Measurements from ENCODE around the gene ABAT. TPM values are rescaled to one million over a fixed set of nuclear protein-coding genes. Genes with fewer than 3 reads are reported as not detected.
"Not testable (repeated sequence)": the region's sequence is repeated elsewhere in the genome, so short reads cannot be mapped to it uniquely, and the experiment has no call there.

Gene ABAT
- total RNA-seq, 1 experiment from 2014 or later = 0.59 TPM

DNA sequence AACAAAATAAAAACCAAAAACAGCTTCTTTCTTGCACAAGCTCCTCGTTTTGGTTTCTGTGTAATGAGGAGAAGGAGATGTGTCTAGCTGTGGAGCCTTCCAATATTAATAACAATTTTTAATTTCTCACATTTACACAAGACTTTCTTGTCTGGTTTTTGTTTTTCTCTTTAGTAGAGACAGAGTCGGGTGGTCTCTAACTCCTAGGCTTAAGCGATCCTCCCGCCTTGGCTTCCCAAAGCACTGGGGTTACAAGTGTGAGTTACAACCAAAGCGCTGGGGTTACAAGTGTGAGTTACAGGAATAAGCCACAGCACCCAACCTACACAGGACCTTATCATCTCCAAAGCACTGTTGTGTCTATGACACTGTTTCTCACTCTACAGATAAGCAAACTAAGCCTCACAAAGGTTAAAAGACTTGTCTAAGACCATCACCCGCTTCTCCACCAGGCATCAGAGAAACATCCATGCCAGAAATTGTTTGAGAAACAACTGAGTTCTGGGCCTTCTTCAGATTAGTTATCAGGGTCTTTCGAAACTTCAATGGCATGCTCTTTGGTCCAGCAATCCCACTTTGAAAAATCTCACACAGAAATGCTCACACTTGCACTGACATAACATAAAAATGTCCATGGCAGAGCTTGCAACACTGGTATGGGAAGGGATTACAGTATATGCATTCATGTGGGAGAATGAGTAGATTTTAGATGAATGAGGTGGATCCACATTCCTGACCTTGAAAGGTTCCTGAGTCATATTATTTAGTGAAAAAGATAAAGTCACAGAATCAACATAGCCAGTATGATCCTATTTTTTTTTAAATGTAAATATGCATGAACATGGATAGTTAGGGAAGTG, 3.9 kb downstream of the ABAT start:
- DNase-seq (ENCODE audit: extremely low read depth, low read depth) = no peak

DNA sequence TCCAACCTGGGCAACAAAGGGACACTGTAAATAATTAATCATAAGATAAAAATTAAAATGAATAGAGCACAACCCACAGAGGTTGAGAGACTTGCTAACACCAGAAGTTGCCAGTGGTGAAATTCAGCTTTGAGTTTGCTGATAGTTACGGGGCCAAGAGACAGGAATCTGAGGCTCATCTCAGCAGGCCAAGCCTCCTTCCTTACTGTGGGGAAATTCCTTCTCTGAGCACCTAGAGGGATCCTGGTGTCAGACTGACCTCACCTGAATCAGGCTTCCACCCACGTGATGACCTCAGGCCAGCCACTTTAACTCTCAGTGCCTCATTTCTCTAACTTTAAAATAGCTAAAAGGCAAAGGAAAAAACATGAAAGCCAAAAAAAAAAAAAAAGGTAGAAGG, 4.7 kb downstream of the ABAT start:
- DNase-seq (ENCODE audit: extremely low read depth, low read depth) = no peak

DNA sequence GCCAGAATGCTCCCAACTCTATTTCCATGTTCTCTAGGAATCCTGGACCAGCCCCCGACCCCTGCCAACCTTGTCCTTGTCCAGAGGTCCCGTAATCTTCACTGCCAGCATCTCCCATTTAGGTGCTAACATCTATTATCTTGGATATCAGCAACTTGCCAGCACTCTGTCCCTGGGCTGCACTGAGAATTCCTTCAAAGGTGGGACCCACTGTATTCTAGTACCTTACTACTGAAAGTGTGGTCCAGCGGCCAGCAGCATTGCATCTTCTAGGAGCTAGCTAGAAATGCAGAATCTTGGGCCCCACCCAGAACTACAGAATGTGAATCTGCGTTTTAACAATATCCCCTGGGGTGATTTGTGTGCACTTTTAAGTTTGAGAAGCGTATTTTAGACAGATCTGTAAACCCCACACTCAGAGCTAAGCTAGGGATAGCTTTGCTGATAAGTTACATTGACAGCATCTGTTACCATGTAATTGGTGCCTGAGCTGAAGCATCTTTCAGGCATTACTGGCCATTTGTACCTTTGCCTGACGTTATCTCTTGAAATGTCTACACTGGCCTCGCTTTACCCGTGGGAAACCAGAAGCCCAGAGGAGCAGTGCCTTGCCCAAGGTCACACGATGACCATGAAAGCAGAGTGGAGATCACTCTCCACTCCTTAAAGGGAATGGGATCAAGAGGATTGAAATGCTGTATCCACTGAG, 8.3 kb downstream of the ABAT start:
- no peak for DNase-seq (ENCODE audit: extremely low read depth, low read depth)

DNA sequence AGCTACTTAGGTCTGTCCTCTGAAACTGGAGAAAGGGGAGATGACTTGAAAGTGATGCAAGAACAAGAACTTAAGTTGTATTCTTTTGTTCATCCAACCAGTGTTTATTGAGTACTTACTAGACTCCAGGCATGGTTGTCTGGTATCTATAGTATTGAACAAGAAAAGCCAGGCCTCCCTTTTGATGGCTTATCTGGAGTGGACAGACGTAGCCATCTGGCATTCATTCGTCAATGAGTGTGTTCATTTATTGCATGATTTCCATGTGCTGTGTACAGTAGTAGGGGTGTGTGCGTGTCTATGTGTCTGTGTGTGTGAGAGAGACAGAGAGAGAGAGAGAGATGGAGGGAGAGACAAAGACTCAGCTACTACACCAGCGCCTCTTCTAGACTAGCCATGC, 9.2 kb downstream of the ABAT start:
- DNase-seq (ENCODE audit: extremely low read depth, low read depth) = no peak

DNA sequence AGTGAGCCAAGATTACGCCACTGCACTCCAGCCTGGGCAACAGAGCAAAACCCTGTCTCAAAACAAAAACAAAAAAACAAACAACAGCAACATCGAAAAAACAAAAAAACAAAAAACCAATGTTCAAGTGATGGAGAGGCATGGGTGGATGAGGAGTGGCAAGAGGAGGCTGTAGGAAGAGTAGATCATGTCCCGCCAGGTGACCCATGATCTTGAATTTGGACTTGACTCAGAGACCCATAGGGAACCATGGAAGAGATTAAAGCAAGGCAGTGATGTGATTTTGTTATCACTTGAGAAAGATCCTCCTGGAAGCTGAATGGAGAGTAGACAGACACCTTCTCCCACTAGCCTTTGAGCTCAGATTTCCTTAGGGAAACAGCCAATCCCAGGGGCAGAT, 11.2 kb downstream of the ABAT start:
- no peak for DNase-seq (ENCODE audit: extremely low read depth, low read depth)

DNA sequence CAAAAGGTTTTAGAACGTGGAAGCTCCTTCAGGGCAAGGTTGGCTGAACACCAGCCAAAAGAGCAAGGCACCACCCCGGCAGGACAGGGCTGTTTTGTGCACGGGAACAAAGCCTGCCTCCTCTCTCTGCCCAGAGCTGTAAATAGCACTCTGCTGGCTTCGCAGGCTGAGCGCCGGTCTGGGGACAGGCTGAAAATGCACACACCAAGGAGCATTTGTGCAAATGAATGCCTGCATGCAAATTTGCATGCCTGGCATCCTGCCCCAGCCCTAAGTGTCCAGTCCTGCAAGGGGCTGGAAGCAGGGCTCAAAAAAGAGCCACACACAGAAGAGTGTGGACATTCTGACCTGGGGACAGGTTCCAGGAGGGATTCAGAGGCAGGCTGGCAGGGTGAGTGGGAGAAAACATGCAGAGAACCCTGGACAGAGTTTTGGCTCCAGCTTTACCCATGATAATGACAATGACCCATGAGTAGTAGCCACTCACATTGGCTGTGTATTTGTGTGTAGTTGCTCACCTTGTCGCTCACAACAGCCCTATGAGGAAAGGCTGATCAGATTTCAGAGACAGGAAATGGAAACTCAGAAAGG, 11.7 kb downstream of the ABAT start:
- DNase-seq (ENCODE audit: extremely low read depth, low read depth) = no peak

DNA sequence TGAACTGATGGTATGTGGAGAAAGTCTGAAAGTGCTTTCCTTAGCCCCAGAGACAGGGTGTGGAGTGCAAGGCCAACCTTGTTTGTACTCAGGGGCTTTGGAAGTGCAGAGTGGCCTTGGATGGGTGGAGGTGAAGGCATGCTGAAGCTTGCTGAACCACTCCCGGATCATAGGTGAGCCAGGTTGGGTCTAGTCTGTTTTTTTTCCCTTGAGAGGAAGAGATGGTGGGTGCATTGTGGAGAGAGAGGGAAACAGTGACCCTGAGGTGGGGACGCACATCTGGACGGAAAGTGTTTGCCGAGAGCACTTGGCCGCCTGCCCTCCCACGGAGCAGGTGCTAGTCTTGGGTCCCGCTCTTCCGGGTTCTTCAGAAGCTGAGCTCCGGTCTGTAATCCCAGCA, 12.5 kb downstream of the ABAT start:
- DNase-seq (ENCODE audit: extremely low read depth, low read depth) = no peak

DNA sequence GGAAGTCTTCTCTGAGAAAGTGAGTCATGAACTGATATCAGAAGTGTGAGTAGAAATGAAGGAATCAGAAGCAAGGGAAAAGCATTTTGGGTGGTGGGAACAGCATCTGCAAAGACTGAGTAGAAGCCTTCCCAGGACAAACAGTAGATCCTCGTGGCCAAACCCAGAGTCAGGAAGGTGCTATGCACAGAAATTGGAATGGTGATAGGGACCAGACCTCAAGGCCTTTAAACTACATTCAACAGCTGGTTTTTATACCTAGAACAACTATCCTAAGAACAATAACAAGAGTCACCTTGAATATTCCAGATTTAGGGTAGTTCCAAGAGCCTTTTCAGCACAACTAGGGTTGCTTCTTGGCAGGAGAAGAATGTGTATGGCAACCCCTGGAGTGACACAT, 15.3 kb downstream of the ABAT start:
- no peak for DNase-seq (ENCODE audit: extremely low read depth, low read depth)

DNA sequence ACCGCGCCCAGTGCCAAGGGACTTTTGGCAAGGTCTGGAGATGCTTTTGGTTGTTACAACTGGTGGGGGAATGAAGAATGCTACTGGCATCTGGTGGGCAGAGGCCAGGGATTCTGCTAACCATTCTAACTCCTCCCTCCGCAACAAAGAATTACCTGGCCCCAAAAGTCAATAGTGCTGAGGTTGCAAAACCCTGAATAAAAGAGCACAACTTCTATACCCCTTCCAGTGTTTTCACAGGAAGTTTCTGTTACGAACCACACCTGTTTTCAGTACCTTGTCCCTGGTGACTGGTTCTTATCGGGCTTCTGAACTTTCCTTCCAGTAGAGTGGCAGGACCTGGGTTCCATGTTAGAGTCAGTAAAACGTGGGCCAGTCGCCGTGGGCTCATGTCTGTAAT, 17.3 kb downstream of the ABAT start:
- no peak for DNase-seq (ENCODE audit: extremely low read depth, low read depth)

DNA sequence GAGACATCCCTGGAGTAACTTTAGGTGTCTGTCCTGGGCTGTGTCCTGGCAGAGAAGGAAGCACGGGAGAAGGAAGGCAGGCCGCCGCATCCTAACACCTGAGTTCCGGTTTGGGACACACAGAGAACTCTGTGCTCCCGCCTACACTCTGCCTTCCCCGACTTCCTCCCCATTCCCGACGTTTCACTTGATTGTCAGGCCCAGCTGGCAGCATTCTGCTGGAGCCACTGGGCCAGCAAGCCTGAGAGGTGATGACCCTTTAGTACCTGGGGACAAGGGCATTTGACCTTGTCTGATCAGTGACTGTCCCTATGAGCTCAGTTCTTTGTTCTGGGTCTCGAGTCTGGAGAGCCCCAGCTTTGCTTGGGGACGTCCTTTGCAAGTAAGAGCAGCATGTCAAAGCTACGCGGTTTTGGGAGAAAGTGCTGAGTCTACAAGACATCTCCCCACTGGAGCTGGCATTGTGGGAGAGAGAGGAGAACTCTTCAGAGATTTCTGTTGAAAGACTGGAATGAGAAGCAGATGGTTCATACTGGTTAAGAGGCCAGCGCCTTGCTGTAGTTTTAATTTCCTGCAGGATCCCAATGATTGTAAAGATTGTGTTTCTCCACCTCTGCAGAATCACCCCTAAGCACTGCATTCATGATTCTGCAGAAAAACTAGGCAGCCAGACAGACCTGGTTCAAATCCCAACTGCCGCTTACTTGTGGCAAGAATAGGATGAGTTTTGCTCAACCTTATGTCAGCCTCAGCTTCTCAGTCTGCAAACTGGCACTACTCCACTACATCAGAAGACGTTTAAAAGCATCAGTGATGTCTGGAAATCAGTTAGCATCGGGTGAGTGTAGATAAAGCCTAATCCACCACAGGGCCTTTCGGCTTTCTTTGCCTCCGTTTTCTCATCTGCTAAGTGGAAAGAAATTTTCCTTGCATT, 20.6 kb downstream of the ABAT start:
- no peak for DNase-seq (ENCODE audit: extremely low read depth, low read depth)

DNA sequence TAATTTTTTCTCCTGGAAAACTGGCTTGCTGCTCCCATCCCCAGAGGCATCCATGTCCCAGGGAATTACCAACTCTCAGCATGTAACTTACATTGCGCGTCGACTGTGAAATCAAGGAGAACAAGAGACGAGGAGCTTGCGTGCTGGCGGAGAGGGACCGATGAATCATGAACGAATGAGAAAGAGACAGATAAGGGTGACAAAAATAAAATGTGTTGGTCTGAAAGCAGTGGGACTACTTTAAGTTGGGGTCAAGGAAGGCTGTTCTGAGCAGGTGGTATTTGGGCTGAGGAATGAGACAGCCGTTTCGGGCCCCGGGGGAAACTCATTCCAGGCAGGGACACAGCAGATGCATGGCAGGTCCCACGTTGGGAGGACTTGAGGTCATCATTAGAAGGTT, 22.5 kb downstream of the ABAT start:
- no peak for DNase-seq (ENCODE audit: extremely low read depth, low read depth)

DNA sequence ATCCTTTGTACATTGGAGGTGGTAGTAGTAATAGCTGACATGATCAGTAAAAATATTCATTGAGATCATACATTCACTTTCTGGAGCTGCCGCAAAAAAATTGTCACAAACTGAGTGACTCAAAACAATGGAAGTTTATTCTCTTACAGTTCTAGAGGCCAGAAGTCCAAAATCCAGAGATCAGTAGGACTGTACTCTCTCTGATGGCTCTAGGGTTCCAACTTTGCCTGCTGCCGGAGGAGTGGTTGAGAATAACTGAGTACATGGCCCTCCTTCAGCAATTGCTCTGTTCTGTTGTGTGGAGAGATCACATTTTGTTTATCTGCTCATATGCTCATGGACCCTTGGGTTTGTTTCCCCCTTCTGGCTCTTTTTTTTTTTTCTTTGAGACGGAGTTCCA, 23.5 kb downstream of the ABAT start:
- no peak for DNase-seq (ENCODE audit: extremely low read depth, low read depth)

DNA sequence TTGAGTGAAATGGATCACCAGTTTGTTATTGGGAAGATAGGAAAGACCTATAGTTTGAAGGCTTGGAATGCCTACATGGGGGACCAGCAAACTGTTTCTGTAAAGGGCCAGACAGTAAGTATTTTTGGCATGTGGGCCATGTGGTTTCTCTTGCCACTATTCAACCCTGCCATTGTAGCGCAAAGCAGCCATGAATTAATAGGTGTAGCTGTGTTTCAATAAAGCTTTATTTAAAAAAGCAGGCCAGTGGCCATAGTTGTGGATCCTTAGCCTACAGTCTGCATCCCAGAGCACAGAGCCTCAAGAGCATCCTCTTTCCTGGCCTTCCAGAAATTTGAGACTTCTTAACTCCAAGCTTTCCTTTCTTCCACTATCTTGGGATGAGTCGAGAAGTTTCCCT, 29.3 kb downstream of the ABAT start:
- no peak for DNase-seq (ENCODE audit: extremely low read depth, low read depth)

DNA sequence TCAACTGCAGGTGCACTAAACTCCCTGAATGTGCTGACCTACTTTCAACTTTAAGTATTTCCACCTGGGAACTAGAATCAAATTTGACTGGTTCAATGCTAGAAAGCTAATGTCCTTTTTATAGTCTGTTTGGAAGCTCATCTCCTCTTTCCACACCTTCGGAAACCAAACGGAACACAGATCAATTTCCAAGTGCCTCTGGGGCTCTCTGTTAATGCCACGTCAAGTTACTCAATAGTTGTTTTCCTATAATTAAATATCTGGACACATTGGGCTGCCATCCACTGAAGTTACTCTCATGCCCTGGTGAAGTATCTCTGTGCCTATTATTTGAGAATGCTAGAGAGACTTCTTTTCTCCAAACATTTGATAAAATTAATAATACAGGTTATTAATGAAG, 29.7 kb downstream of the ABAT start:
- no peak for DNase-seq (ENCODE audit: extremely low read depth, low read depth)

DNA sequence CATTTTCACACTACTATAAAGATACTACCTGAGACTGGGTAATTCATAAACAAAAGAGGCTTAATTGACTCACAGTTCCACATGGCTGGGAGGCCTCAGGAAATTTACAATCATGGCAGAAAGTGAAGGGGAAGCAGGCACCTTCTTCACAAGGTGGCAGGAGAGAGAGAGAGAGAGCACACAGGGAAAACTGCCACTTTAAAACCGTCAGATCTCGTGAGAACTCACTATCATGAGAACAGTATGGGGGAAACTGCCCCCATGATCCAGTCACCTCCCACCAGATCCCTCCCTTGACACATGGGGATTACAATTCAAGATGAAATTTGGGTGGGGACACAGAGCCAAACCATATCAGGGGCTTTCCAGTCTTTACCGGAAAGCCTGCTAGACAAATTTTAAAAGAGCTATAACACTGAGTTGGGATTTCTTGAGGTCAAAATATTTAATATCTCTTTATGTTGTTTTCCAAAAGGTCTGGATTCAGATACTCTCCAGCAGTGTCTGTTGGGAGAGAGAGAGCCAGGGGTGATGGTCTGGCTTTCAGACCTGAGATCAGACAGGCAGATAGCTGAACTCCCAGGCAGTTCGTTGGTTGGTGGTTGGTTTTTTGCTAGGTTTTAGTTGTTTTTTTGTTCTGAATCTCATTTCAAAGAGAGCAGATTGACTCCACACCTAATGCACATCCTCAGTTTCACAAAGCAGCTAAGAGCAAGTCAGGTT, 30.8 kb downstream of the ABAT start:
- DNase-seq (ENCODE audit: extremely low read depth, low read depth) = not testable (repeated sequence)

DNA sequence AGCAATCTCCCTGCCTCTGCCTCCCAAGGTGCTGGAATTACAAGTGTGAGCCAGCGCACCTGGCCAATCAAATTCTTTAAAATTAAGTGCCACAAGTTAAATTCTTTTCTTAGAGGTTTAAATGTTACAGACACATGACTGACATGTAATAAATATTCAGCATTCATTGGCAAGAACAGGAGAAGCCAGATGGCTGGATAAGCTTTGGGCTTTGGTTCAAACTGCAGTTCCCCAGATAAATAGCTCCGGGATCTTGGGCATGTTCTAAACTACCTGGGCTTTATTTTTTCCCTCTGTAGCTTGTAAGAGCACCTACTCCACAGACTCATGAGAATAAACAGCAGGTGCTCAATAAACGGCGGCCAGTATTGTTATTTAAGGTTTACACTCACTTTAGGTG, 34.1 kb downstream of the ABAT start:
- no peak for DNase-seq (ENCODE audit: extremely low read depth, low read depth)

DNA sequence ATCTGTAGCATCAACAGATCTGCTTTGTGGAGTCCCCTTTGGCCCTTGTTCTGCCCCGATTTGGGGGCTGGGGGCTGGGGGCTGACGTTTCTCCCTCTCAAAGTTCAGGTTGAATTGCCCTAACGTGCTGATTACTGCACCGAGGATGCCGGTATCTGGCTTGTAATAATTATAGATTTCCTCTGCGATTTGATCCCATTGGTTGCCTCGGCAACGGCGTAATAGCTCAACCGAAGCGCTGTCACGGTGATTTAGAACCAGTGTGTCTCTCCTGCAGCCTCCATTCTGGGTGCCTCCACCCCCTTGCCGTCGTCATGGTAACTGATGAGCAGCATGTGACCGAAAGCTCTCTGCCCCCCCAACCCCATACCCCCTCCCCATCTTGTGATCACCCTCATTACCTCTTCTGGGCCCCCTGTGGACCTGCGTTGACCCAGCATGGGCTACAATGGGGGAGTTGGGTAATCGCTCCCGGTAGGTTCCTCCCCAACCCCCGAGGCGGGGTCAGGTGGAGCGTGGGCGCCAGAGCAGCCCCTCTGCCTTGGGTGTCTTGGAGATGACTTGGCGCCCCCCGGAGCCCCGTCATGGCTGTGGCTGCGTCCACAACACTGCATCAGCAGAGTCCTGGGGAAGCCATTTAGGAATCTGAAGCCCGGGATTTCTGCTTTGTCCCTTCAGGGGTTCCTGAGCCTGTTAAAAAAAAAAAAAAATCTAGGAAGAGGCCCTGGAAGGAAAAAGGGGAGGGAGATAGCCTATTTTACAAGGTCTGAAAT, 38.4 kb downstream of the ABAT start:
- DNase-seq (ENCODE audit: extremely low read depth, low read depth) = no peak

DNA sequence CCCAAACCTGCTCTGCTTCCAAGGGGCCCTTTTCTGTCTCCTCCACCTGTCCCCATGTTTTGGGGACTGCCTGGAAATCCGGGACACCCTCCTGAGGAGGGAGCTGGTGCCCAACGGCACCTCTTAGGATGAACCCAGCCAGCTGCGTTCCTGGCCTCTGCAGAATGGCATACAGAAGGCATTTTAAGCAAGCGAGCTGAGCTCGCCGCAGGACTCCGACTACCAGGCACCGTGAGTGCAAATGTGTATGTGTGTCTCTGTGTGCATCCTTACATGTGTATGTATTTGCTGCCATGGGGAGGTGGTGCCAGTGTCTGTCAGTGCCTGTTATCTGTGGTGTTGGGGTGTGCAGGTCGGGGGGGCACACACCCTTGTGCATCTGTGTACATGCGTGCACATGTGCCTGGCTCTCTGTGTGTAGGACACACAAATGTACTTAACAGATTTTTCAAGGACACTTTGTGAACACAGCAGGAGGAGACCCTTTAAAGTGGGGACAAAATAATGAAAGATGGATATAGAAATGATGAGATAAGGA, 39.3 kb downstream of the ABAT start:
- no peak for DNase-seq (ENCODE audit: extremely low read depth, low read depth)

DNA sequence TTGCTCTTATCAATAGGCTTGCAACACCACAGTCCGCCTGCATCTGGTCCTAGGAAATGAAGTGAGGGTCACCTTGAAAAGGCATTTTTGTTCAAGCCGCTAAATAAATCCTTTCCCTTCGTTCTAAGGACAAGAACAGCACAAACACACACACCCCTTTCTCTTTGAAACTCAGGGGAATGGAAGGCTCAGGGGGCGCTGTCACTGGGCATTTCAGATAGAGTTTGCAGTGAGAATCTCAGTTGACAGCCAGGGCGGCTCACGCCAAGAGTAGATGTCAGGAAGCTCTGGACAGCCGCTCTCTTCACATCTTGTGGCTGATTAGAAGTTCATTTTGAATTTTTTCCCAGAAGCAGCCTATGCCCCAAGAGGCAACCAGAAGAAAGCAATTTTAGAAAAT, 39.8 kb downstream of the ABAT start:
- no peak for DNase-seq (ENCODE audit: extremely low read depth, low read depth)

Data from NCI-H460 (cell line).